Left ventricle myocardium superior (tissue), 1 donor: ENCODE measurements around the gene CGB3. TPM values are rescaled to one million over a fixed set of nuclear protein-coding genes. Genes with fewer than 3 reads are reported as not detected.
"Not testable (repeated sequence)": the region's sequence is repeated elsewhere in the genome, so short reads cannot be mapped to it uniquely, and the experiment has no call there.

Source experiments
- ATAC-seq: fragments of 200-7000 bp; cut with Tn5 transposase; one replicate; pipeline ENCODE4 v1.9.1; 2020; ENCODE audit warnings: mild to moderate bottlenecking, moderate library complexity
- DNase-seq: peaks from one replicate; pipeline ENCODE4 v3.0.0-alpha.2; 2020
- intact Hi-C: fragments of 100-400 bp; cut with micrococcal nuclease; formaldehyde crosslinking; loops from one replicate; pipeline ENCODE4 v1.11.0; 2022
- total RNA-seq: library from RNA; stranded (reverse); fragmentation: NEBNext Ultra II Directional; extraction: Animal tissue kit (Norgen Biotek cat#: 25700); gene quantifications from one replicate; pipeline ENCODE4 v1.2.1, GENCODE V29; 2021
- donor health status: DM: no; HTN: yes; CAD: no; lungs with severe emphysema.

CGB3 gene
- total RNA-seq, 1 donor from 2014 or later = not detected

- intact Hi-C loops, ATAC-seq, DNase-seq: not testable (repeated sequence)
These were observed 24.9 kb upstream of the CGB3 start, which contains the start of gene CGB8 for GRCh38 chr19:49049011-49049410. Gene CGB8 (minus strand): TSS chr19:49049111. CDS start chr19:49048739, 372 bp downstream.

GRCh38 chr19:49043548-49043947 lies 19.4 kb upstream of the CGB3 start, which contains the start of gene CGB5:
Gene CGB5 (plus strand): TSS chr19:49043848. CDS start chr19:49044210, 362 bp downstream.
- ATAC-seq, intact Hi-C loops, DNase-seq: not testable (repeated sequence)

DNA sequence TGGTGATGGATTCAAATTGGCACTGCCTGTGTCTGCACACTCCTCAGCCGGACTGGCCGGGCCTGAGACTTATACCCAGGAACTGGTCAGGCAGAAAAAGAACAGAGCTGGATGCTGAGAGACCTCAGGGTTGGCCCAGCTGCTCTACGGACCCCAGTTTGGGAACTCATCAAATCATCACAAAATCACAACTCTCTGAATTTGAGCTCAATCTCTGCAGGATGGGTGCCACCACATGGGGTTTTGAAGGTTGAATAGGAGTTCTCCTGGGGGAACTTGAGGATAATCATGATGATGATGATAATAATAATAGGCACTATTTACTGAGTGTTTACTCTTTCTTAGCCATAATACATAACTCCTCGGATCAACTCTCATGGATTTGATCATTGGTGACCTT lies 18.5 kb upstream of the CGB3 start:
- DNase-seq, ATAC-seq, intact Hi-C loops: not testable (repeated sequence)

DNA sequence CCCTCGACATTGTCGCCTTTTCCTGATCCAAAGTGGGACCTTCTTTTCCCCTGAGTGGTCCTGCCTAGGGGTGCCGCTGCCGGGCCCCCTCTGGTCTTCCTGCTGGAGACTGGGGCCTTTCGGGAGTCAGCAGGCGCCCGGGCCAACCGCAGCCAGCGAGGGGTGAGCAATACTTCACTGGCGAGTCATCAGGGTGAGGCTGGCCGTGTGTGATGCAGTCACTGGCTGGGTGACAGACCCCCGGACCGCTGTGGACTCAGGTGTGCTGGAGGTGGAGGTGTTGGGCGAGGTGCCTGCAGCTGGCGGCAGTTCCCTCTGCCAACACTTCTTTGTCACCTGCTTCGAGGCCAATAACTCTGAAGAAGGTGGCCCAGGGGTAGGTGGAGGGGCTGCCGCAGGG lies 18.0 kb upstream of the CGB3 start:
- ATAC-seq = no peak
- no peak for DNase-seq

GRCh38 chr19:49039736-49040135 lies 15.6 kb upstream of the CGB3 start:
- intact Hi-C loops, ATAC-seq, DNase-seq: not testable (repeated sequence)

More for the DNA sequence above, 18.0 kb upstream of the CGB3 start:
- intact Hi-C loops = no loop called here

- intact Hi-C loops, DNase-seq, ATAC-seq: not testable (repeated sequence)
These were observed 14.6 kb upstream of the CGB3 start for GRCh38 chr19:49038557-49039276.

GRCh38 chr19:49038111-49038510 lies 14.0 kb upstream of the CGB3 start:
- intact Hi-C loops, DNase-seq, ATAC-seq: not testable (repeated sequence)

DNA sequence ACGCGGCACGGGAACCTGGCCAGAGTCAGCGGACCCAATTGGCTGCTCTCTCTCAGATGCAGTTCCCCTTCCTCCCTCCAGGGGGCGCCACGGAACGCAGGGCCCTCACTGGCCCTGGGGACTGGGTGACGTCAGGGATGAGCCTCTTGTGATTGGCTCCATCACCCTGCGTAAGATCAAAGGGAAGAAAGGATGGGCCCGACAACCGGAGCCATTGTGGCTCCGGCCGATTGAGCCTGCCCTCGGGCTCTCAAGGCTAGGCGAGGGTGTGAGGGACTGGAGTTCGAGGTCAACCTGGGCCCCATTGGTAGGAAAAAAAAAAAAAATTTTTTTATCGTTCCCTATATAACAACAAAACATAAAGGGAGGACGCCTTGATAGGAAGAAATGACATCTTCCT lies 12.7 kb upstream of the CGB3 start, which contains the start of gene CGB1:
TSS of gene CGB1 (minus strand) at position 81 of the 400 bp plus-strand sequence. CDS start 184 bp downstream, outside the sequence.
- ATAC-seq, intact Hi-C loops, DNase-seq: not testable (repeated sequence)

- ATAC-seq, DNase-seq, intact Hi-C loops: not testable (repeated sequence)
These were observed 7.6 kb upstream of the CGB3 start, which contains the start of gene CGB2 for GRCh38 chr19:49031642-49032301. Gene CGB2 (plus strand): TSS chr19:49031890. CDS start chr19:49032096, 206 bp downstream.

DNA sequence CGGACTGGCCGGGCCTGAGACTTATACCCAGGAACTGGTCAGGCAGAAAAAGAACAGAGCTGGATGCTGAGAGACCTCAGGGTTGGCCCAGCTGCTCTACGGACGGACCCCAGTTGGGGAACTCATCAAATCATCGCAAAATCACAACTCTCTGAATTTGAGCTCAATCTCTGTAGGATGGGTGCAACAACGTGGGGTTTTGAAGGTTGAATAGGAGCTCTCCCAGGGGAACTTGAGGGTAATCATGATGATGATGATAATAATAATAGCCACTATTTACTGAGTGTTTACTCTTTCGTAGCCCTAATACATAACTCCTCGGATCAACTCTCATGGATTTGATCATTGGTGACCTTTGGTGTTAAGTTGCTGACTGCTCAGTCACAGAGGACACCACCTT lies 6.2 kb upstream of the CGB3 start:
- DNase-seq, intact Hi-C loops: not testable (repeated sequence)

DNA sequence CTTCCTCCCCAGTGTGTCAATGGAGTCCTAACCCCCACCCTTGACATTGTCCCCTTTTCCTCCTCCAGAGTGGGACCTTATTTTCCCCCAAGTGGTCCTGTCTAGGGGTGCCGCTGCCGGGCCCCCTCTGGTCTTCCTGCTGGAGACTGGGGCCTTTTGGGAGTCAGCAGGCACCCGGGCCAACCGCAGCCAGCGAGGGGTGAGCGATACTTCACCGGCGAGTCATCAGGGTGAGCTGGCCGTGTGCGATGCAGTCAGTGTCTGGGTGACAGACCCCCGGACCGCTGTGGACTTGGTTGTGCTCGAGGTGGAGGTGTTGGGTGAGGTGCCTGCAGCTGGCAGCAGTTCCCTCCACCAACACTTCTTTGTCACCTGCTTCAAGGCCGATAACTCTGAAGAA lies 5.6 kb upstream of the CGB3 start:
- ATAC-seq = not testable (repeated sequence)

More for the DNA sequence above, 6.2 kb upstream of the CGB3 start:
- ATAC-seq = not testable (repeated sequence)

DNA sequence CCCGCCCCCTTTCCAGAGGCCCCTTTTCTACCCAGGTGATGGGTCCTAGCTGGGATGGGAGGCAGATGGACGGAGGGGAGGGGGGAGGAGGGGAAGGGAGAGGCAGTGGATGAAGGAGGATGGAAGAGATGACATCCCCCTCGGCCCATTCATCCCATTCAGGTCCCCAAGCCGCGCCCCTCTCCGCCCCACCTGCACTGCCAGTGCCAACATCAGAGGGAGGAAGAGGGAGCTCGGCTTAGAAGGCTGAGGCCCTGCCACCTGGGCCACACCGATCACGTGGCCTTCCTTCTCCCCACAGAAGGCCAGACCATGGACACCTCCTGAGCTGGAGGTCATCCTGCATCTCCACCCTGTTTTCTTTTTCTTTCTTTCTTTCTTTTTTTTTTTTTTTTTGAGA lies 4.6 kb upstream of the CGB3 start:
- intact Hi-C loops, ATAC-seq, DNase-seq: not testable (repeated sequence)

More for the DNA sequence above, 5.6 kb upstream of the CGB3 start:
- intact Hi-C loops, DNase-seq: not testable (repeated sequence)

DNA sequence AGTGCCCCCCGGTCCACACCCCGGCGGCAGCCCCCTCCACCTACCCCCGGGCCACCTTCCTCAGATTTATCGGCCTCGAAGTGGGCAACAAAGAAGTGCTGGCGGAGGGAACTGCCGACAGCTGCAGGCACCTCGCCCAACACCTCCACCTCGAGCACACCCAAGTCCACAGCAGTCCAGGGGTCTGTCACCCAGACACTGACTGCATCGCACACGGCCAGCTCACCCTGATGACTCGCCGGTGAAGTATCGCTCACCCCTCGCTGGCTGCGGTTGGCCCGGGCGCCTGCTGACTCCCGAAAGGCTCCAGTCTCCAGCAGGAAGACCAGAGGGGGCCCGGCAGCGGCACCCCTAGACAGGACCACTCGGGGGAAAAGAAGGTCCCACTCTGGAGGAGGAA lies 1.5 kb upstream of the CGB3 start:
- intact Hi-C loops, DNase-seq, ATAC-seq: not testable (repeated sequence)

- intact Hi-C loops, DNase-seq, ATAC-seq: not testable (repeated sequence)
These were observed 955 bp upstream of the CGB3 start for GRCh38 chr19:49025088-49025487.

- intact Hi-C loops = no loop called here
- ATAC-seq (no peak), DNase-seq (no peak)
These were observed 2.0 kb downstream of the CGB3 start for GRCh38 chr19:49022116-49022515.

GRCh38 chr19:49020931-49021895 lies 2.9 kb downstream of the CGB3 start:
- intact Hi-C loops = no loop called here
- no peak for DNase-seq
- ATAC-seq = no peak

- intact Hi-C loops = no loop called here
- DNase-seq (no peak), ATAC-seq (no peak)
These were observed 3.8 kb downstream of the CGB3 start for GRCh38 chr19:49020342-49020741.

- DNase-seq (peak; percentile 83), ATAC-seq (peak; percentile 71)
- intact Hi-C loops = no loop called here
These were observed 4.7 kb downstream of the CGB3 start for GRCh38 chr19:49019242-49019932.
